GM12878 (cell line): ENCODE measurements around the gene FRMPD2. TPM values are rescaled to one million over a fixed set of nuclear protein-coding genes. Genes with fewer than 3 reads are reported as not detected.

Experiments
- ATAC-seq: fragments of 200-7000 bp; cut with Tn5 transposase; 3 replicates; pipeline ENCODE4 v1.9.1; 2020; ENCODE audit warnings: mild to moderate bottlenecking, moderate library complexity
- BruUV-seq: library from RNA; stranded (reverse); fragments of 400-500 nt; replicated peaks from 2 replicates; lab custom pipeline; 2021; lab: Mats Ljungman, UMichigan
- CTCF ChIA-PET: fragments of 300-600 bp; sonication (Branson Sonifier 250); formaldehyde crosslinking; extraction: SDS; loops from one replicate; lab custom pipeline; 2021; ENCODE audit warnings: inconsistent platforms; lab: Yijun Ruan, JAX
- POLR2A ChIA-PET: fragments of 350-600 bp; formaldehyde crosslinking; extraction: SDS; loops from one replicate; lab custom pipeline; 2021; ENCODE audit warnings: inconsistent platforms; lab: Charles Lee
- RAD21 ChIA-PET: fragments of 300-600 bp; sonication (Branson Sonifier 250); formaldehyde crosslinking; loops from one replicate; lab custom pipeline; 2023; ENCODE audit warnings: antibody characterized with exemption; ENCODE audit not compliant: unreplicated experiment; lab: Charles Lee
- SMC1A ChIA-PET: fragments of 300-600 bp; sonication (Branson Sonifier 250); formaldehyde crosslinking; loops from one replicate; lab custom pipeline; 2023; ENCODE audit not compliant: unreplicated experiment, uncharacterized antibody; lab: Charles Lee
- DNase-seq: peaks from one replicate; pipeline ENCODE4 v3.0.0-alpha.2; 2011; ENCODE audit warnings: low read depth, low spot score
- FAIRE-seq: peaks from 3 replicates; lab custom pipeline; 2011; peaks lifted over from hg19 to GRCh38; lab: Jason Lieb, UNC
- H2AFZ ChIP-seq: 2 replicates; pipeline ENCODE4 v1.6.0; 2011; ENCODE audit warnings: low read depth, low read length, control low read depth; ENCODE audit not compliant: control insufficient read depth
- H3K27ac ChIP-seq: 2 replicates; pipeline ENCODE4 v1.5.1; 2011; ENCODE audit warnings: control low read depth; ENCODE audit not compliant: control insufficient read depth, insufficient read depth
- H3K27me3 ChIP-seq, 2 experiments: replicated peaks in 1 of 2; 2 replicates each; pipeline versions ENCODE4 v1.6.0 to v1.6.1; 2011; ENCODE audit warnings: low read length in 1 of 2; ENCODE audit not compliant: control insufficient read depth in 2 of 2, insufficient read depth in 2 of 2
- H3K36me3 ChIP-seq, 2 experiments: 2 replicates each; pipeline ENCODE4 v1.5.1; 2011; ENCODE audit warnings: low read length in 1 of 2; ENCODE audit not compliant: control insufficient read depth in 2 of 2, insufficient read depth in 2 of 2
- H3K4me1 ChIP-seq: 2 replicates; pipeline ENCODE4 v1.6.1; 2011; ENCODE audit warnings: mild to moderate bottlenecking, low read length, moderate library complexity, mixed read lengths; ENCODE audit not compliant: control insufficient read depth, insufficient read depth
- H3K4me2 ChIP-seq: 2 replicates; pipeline ENCODE4 v1.6.0; 2011; ENCODE audit warnings: control low read depth; ENCODE audit not compliant: control insufficient read depth, insufficient read depth
- H3K4me3 ChIP-seq: fragments of 200-600 bp; sonication (generic); 2 replicates; pipeline ENCODE4 v1.5.1; 2016
- H3K79me2 ChIP-seq: 2 replicates; pipeline ENCODE4 v1.6.0; 2011; ENCODE audit warnings: low read length; ENCODE audit not compliant: control insufficient read depth, insufficient read depth
- H3K9ac ChIP-seq: 2 replicates; pipeline ENCODE4 v1.8.0; 2011; ENCODE audit warnings: low read length, control low read depth, mixed read lengths; ENCODE audit not compliant: control insufficient read depth, insufficient read depth
- H3K9me3 ChIP-seq: replicated peaks from 3 replicates; pipeline ENCODE4 v1.5.1; 2011; ENCODE audit warnings: mild to moderate bottlenecking, low read length; ENCODE audit not compliant: control insufficient read depth, insufficient read depth
- H4K20me1 ChIP-seq: 2 replicates; pipeline ENCODE4 v1.6.0; 2011; ENCODE audit not compliant: control insufficient read depth, insufficient read depth
- CHD2 ChIP-seq: IDR thresholded peaks from 2 replicates; pipeline ENCODE4 v1.6.1; 2011; ENCODE audit warnings: low read depth, low read length, improper control_type of control experiment, borderline replicate concordance
- EED ChIP-seq: sonication (generic); IDR thresholded peaks from 2 replicates; pipeline ENCODE4 v1.6.1; 2016; ENCODE audit warnings: antibody characterized with exemption, low read depth
- ESRRA ChIP-seq: IDR thresholded peaks from 2 replicates; pipeline ENCODE4 v1.6.1; 2012; ENCODE audit warnings: mild to moderate bottlenecking, low read length, improper control_type of control experiment
- KAT2A ChIP-seq: conservative IDR thresholded peaks from 2 replicates; pipeline ENCODE4 v1.6.1; 2011; ENCODE audit warnings: low read depth, low read length; ENCODE audit not compliant: control insufficient read depth
- MEF2A ChIP-seq: IDR thresholded peaks from 2 replicates; pipeline ENCODE4 v1.6.1; 2011; ENCODE audit warnings: low read depth, mild to moderate bottlenecking, low read length, moderate library complexity; ENCODE audit not compliant: insufficient read depth
- MYC ChIP-seq: IDR thresholded peaks from 2 replicates; pipeline ENCODE4 v1.6.1; 2011; ENCODE audit warnings: mild to moderate bottlenecking, low read length, moderate library complexity, inconsistent platforms; ENCODE audit not compliant: insufficient read depth, insufficient replicate concordance, insufficient read length, severe bottlenecking
- NFXL1 ChIP-seq: fragments of 450-650 bp; IDR thresholded peaks from 2 replicates; pipeline ENCODE4 v1.6.1; 2017; ENCODE audit warnings: antibody characterized with exemption, mild to moderate bottlenecking, borderline replicate concordance
- NR2C2 ChIP-seq: IDR thresholded peaks from 2 replicates; pipeline ENCODE4 v1.6.1; 2011; ENCODE audit warnings: borderline replicate concordance, low read depth; ENCODE audit not compliant: control insufficient read depth, insufficient read length
- PAX8 ChIP-seq: fragments of 450-650 bp; IDR thresholded peaks from 2 replicates; pipeline ENCODE4 v1.6.1; 2017; ENCODE audit warnings: mild to moderate bottlenecking, moderate library complexity
- SIN3A ChIP-seq: IDR thresholded peaks from 2 replicates; pipeline ENCODE4 v1.6.1; 2012; ENCODE audit warnings: low read depth, low read length, improper control_type of control experiment
- SMAD5 ChIP-seq: IDR thresholded peaks from 2 replicates; pipeline ENCODE4 v1.6.1; 2016; ENCODE audit warnings: antibody characterized with exemption, low read depth
- STAT3 ChIP-seq: IDR thresholded peaks from 2 replicates; pipeline ENCODE4 v1.6.1; 2011; ENCODE audit warnings: low read depth, low read length, improper control_type of control experiment
- TCF12 ChIP-seq: IDR thresholded peaks from 2 replicates; pipeline ENCODE4 v1.6.1; 2011; ENCODE audit warnings: low read depth, mild to moderate bottlenecking, low read length
- ZBED1 ChIP-seq: IDR thresholded peaks from 2 replicates; pipeline ENCODE4 v1.6.1; 2016; ENCODE audit warnings: borderline replicate concordance
- ZBTB33 ChIP-seq: fragments of 450-650 bp; IDR thresholded peaks from 2 replicates; pipeline ENCODE4 v1.6.1; 2017; ENCODE audit warnings: mild to moderate bottlenecking
- ZNF207 ChIP-seq: fragments of 450-650 bp; IDR thresholded peaks from 2 replicates; pipeline ENCODE4 v1.6.1; 2014; ENCODE audit warnings: antibody characterized with exemption, mild to moderate bottlenecking, borderline replicate concordance
- WGBS: methylation state at CpG from one replicate; pipeline ENCODE4 v1.1.6; 2016; ENCODE audit warnings: low lambda C conversion rate; ENCODE audit not compliant: insufficient replicate concordance, insufficient coverage; ENCODE audit errors: missing lambda C conversion rate; 5-methylcytosine and 5-hydroxymethylcytosine counted together
- in situ Hi-C: fragments of 300-500 bp; cut with MboI; formaldehyde crosslinking; loops from 9 replicates; pipeline ENCODE4 v1.14.3; 2018; ENCODE audit warnings: mixed read lengths
- intact Hi-C: fragments of 100-400 bp; cut with micrococcal nuclease; formaldehyde crosslinking; loops from one replicate; pipeline ENCODE4 v1.14.2; 2022; ENCODE audit not compliant: unreplicated experiment
- polyA plus RNA-seq, 11 experiments: library from polyadenylated mRNA; depleted of rRNA in 4 of 11; unstranded in 6 of 11; stranded (reverse) in 5 of 11; fragments of >200 nt; fragmentation: Nextera tagmentation in 4 of 11; fragmentation: Illumina TruSeq in 1 of 11; extraction: Ambion mirVana in 4 of 11; extraction: Trizol in 1 of 11; gene quantifications; 1 replicate in 1 of 11; 2 replicates in 10 of 11; pipeline versions ENCODE4 v1.2.1 to v1.2.3, GENCODE V29; 2011 to 2016; ENCODE audit warnings: inconsistent platforms in 2 of 11, missing spikeins in 2 of 11, low read depth in 1 of 11
- total RNA-seq, 4 experiments: library from RNA; depleted of rRNA in 3 of 4; stranded (reverse); fragments of >200 nt in 3 of 4; fragmentation: Illumina TruSeq in 1 of 4; extraction: Trizol in 1 of 4; gene quantifications; 2 replicates each; pipeline versions ENCODE4 v1.2.1 to v1.2.3, GENCODE V29; 2013 to 2021
- TF ChIP-seq, protein P1 (sequence below): IDR thresholded peaks from 2 replicates; pipeline ENCODE4 v1.6.1; 2011; ENCODE audit warnings: low read depth, low read length, improper control_type of control experiment, borderline replicate concordance
- TF ChIP-seq, protein P2 (sequence below): IDR thresholded peaks from 2 replicates; pipeline ENCODE4 v1.6.1; 2012; ENCODE audit warnings: low read depth, low read length, improper control_type of control experiment

Gene FRMPD2
- total and polyA plus RNA-seq, 10 of the 15 experiments (the other 5 are each of a cell fraction or from before 2014, with no cell fraction given), result 0.38 to 5.7 (median 1.4) TPM

GRCh38 chr10:48279081-48279751 lies 4.7 kb upstream of the FRMPD2 start:
- 0% methylated on average over 2 of the region's 2 CpGs for WGBS
- ChIA-PET POLR2A (interaction anchor here (0.5 to 5.8 kb wide), 5 partner anchors 10 to 222 kb away, joined by 4 to 43 read pairs (median 5); partner anchors contain the start of gene MAPK8), SMC1A (interaction anchor here (1.1 to 7.4 kb wide), 11 partner anchors 9 to 332 kb away, joined by 3 to 87 read pairs (median 4); no protein-coding TSS in a partner anchor), RAD21 (interaction anchor here (0.9 to 4.9 kb wide), 9 partner anchors 8 to 70 kb away, joined by 3 to 34 read pairs (median 7); no protein-coding TSS in a partner anchor), CTCF (interaction anchor here (0.9 to 5.9 kb wide), 8 partner anchors 10 to 84 kb away, joined by 3 to 45 read pairs (median 4); no protein-coding TSS in a partner anchor)
- H3K9me3 ChIP-seq, result peaks cover 19% of the 10 kb centered on the region
- in situ Hi-C loops (no loop called here), intact Hi-C loops (loop anchor here (2.0 kb wide), 2 partner anchors 48 to 58 kb away; no protein-coding TSS in a partner anchor)
- ATAC-seq (peak; percentile 88), FAIRE-seq (peak; percentile 76), DNase-seq (peak; percentile 99)
- H3K79me2 ChIP-seq, result no peaks in the 10 kb centered on the region; the same call in none of the 2 replicates
- H4K20me1 ChIP-seq, result no peaks in the 10 kb centered on the region
- H2AFZ ChIP-seq, result peak overlapping the region; percentile 51
- no peak overlapping the region for H3K4me3 ChIP-seq
- no peaks in the 10 kb centered on the region for H3K36me3 ChIP-seq
- BruUV-seq, result TSS peak; percentile 86
- peak overlapping the region; percentile 68 for H3K9ac ChIP-seq
- H3K27me3 ChIP-seq, result no peaks in the 10 kb centered on the region
- H3K27ac ChIP-seq, result peak overlapping the region; percentile 96
- peak overlapping the region; percentile 52 for H3K4me2 ChIP-seq
- peaks cover 44% of the 10 kb centered on the region for H3K4me1 ChIP-seq
- TF ChIP-seq, protein P1, sequence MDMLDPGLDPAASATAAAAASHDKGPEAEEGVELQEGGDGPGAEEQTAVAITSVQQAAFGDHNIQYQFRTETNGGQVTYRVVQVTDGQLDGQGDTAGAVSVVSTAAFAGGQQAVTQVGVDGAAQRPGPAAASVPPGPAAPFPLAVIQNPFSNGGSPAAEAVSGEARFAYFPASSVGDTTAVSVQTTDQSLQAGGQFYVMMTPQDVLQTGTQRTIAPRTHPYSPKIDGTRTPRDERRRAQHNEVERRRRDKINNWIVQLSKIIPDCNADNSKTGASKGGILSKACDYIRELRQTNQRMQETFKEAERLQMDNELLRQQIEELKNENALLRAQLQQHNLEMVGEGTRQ, result no peak
- TF ChIP-seq ZBED1 (peak; percentile 57; the same call in 1 of the 2 replicates), KAT2A (no peak), MYC (no peak), ESRRA (no peak), ZBTB33 (no peak), NFXL1 (no peak), SMAD5 (peak; percentile 64; the same call in 1 of the 2 replicates), PAX8 (no peak), MEF2A (0 out of 2 replicates have a peak, but pooled peaks have one; percentile 34), NR2C2 (no peak), CHD2 (peak; percentile 69; the same call in 1 of the 2 replicates), ZNF207 (no peak), STAT3 (peak; percentile 54; the same call in 1 of the 2 replicates), SIN3A (no peak), TCF12 (peak; percentile 91; the same call in 1 of the 2 replicates), EED (peak; percentile 95)
- TF ChIP-seq, protein P2, sequence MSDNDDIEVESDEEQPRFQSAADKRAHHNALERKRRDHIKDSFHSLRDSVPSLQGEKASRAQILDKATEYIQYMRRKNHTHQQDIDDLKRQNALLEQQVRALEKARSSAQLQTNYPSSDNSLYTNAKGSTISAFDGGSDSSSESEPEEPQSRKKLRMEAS, result no peak
